Panc1 (cell line): Measurements from ENCODE around the gene NLRC5. TPM values are rescaled to one million over a fixed set of nuclear protein-coding genes. Genes with fewer than 3 reads are reported as not detected.

ENCODE experiments used
- ATAC-seq: fragments of 200-7000 bp; cut with Tn5 transposase; 2 replicates; pipeline ENCODE4 v1.9.1; 2020; ENCODE audit warnings: mild to moderate bottlenecking, moderate library complexity
- Bru-seq: library from RNA; stranded (reverse); fragments of 400-500 nt; gene quantifications from one replicate; lab custom pipeline; 2021; lab: Mats Ljungman, UMichigan
- BruChase-seq, 2 experiments: library from RNA; stranded (reverse); fragments of 400-500 nt; gene quantifications; one replicate each; lab custom pipeline; 2021; lab: Mats Ljungman, UMichigan
- BruUV-seq: library from RNA; stranded (reverse); fragments of 400-500 nt; replicated peaks from 2 replicates; lab custom pipeline; 2021; lab: Mats Ljungman, UMichigan
- CTCF ChIA-PET: fragments of 300-600 bp; sonication (Branson Sonifier 250); formaldehyde crosslinking; loops from one replicate; lab custom pipeline; 2022; ENCODE audit warnings: antibody characterized with exemption; lab: Charles Lee
- POLR2A ChIA-PET: fragments of 300-600 bp; sonication (Branson Sonifier 250); formaldehyde crosslinking; loops from one replicate; lab custom pipeline; 2022; ENCODE audit warnings: antibody characterized with exemption; lab: Charles Lee
- DNase-seq: peaks from one replicate; pipeline ENCODE4 v3.0.0-alpha.2; 2010; ENCODE audit warnings: low read depth, low spot score
- H3K27ac ChIP-seq: 2 replicates; pipeline ENCODE4 v1.5.1; 2011; ENCODE audit warnings: mild to moderate bottlenecking, low read length, inconsistent platforms
- H3K27me3 ChIP-seq: fragments of 200-500 bp; sonication (Bioruptor generic); 2 replicates; pipeline ENCODE4 v1.6.0; 2014; ENCODE audit warnings: low read length, inconsistent platforms; ENCODE audit not compliant: control insufficient read depth, insufficient read depth
- H3K36me3 ChIP-seq: fragments of 200-500 bp; sonication (Bioruptor generic); 2 replicates; pipeline ENCODE4 v1.5.1; 2014; ENCODE audit warnings: inconsistent platforms, mild to moderate bottlenecking, low read length, moderate library complexity; ENCODE audit not compliant: control insufficient read depth, insufficient read depth
- H3K4me1 ChIP-seq: 2 replicates; pipeline ENCODE4 v1.5.1; 2011; ENCODE audit warnings: inconsistent platforms, mild to moderate bottlenecking, low read length, moderate library complexity; ENCODE audit not compliant: control insufficient read depth, insufficient read depth
- H3K4me3 ChIP-seq, 2 experiments: 2 replicates each; pipeline ENCODE4 v1.5.1; 2011 to 2012; ENCODE audit warnings: low read depth in 2 of 2, low read length in 2 of 2, mild to moderate bottlenecking in 2 of 2, inconsistent platforms in 1 of 2, moderate library complexity in 1 of 2
- H3K9me3 ChIP-seq: fragments of 200-500 bp; sonication (Bioruptor generic); 2 replicates; pipeline ENCODE4 v1.5.1; 2014; ENCODE audit warnings: low read depth, mild to moderate bottlenecking, inconsistent platforms, low read length, moderate library complexity; ENCODE audit not compliant: control insufficient read depth, insufficient read depth
- CTCF ChIP-seq: fragments of 450-650 bp; IDR thresholded peaks from 2 replicates; pipeline ENCODE4 v1.5.1; 2017; ENCODE audit warnings: mild to moderate bottlenecking
- POLR2AphosphoS5 ChIP-seq: IDR thresholded peaks from 2 replicates; pipeline ENCODE4 v1.6.1; 2012; ENCODE audit warnings: mild to moderate bottlenecking, low read depth, low read length, moderate library complexity
- REST ChIP-seq, 2 experiments: IDR thresholded peaks; 2 replicates each; pipeline ENCODE4 v1.6.1; 2011 to 2012; ENCODE audit warnings: low read depth in 2 of 2, control low read depth in 1 of 2, low read length in 1 of 2, mild to moderate bottlenecking in 1 of 2, moderate library complexity in 1 of 2; ENCODE audit not compliant: insufficient read depth in 1 of 2
- SIN3A ChIP-seq: IDR thresholded peaks from 2 replicates; pipeline ENCODE4 v1.6.1; 2012; ENCODE audit warnings: low read depth, mild to moderate bottlenecking, low read length, moderate library complexity, borderline replicate concordance; ENCODE audit not compliant: insufficient read depth
- TCF7L2 ChIP-seq: IDR thresholded peaks from 2 replicates; pipeline ENCODE4 v1.6.1; 2011; ENCODE audit warnings: mild to moderate bottlenecking, low read depth, low read length, inconsistent platforms
- in situ Hi-C: cut with HindIII; loops from 2 replicates; pipeline ENCODE4 v1.10.0; 2016; ENCODE audit warnings: low sequenced_read_pairs, low pct_unique_long_range_greater_than_20kb
- intact Hi-C: fragments of 100-400 bp; cut with micrococcal nuclease; formaldehyde crosslinking; loops from one replicate; pipeline ENCODE4 v1.10.0; 2022; ENCODE audit not compliant: unreplicated experiment
- long read RNA-seq: library from polyadenylated mRNA; unstranded; transcript quantifications from one replicate; pipeline ENCODE4 v2.0.0, GENCODE V29; 2021; ENCODE audit not compliant: unreplicated experiment
- polyA plus RNA-seq: library from polyadenylated mRNA; unstranded; fragments of >200 nt; gene quantifications from one replicate; pipeline ENCODE4 v1.2.1, GENCODE V29; 2012; ENCODE audit warnings: missing spikeins; ENCODE audit not compliant: insufficient read length
- total RNA-seq: library from RNA; stranded (reverse); gene quantifications from one replicate; pipeline ENCODE4 v1.2.1, GENCODE V29; 2021; ENCODE audit not compliant: unreplicated experiment

NLRC5 gene
- total RNA-seq: 8.8 TPM
- 3.6 TPM for polyA plus RNA-seq
- percentile 39 among the genes with signal in this experiment for Bru-seq, nascent RNA
- percentile 42 among the genes with signal in this experiment for BruChase-seq, experiment 1, labeled RNA remaining after a 2-hour chase
- percentile 42 among the genes with signal in this experiment for BruChase-seq, experiment 2, labeled RNA remaining after a 6-hour chase
- long read RNA-seq, partial matches to known transcripts: 1 of 8 reads
- long read RNA-seq, other reads (novel, unspliced or antisense): 7 of 8 reads

- BruUV-seq: no TSS peak
- ATAC-seq (peak; percentile 93), DNase-seq (no peak)
- ChIA-PET CTCF (no interaction called here), POLR2A (interaction anchor here (0.5 to 0.6 kb wide), 2 partner anchors 41 to 284 kb away, joined by 3 read pairs; no protein-coding TSS in a partner anchor)
- Histone ChIP-seq H3K36me3 (no peaks in the 10 kb centered on the region), H3K4me1 (peaks cover 3% of the 10 kb centered on the region; the same call in 1 of the 2 replicates), H3K9me3 (no peaks in the 10 kb centered on the region), H3K4me3 (peak within 1 kb of the TSS; percentile 55 to 62), H3K27me3 (no peaks in the 10 kb centered on the region), H3K27ac (peak within 1 kb of the TSS; percentile 79)
- TF ChIP-seq REST (IDR thresholded peaks at IDR 0.05; ENCODE audit: insufficient read depth in 1 of 2, low read depth in 2 of 2, low read length in 1 of 2): no peak
- no peak for TF ChIP-seq TCF7L2
- TF ChIP-seq SIN3A: no peak
- TF ChIP-seq CTCF: no peak
- no peak for TF ChIP-seq POLR2AphosphoS5
- intact Hi-C loops (no loop called here), in situ Hi-C loops (no loop called here)
These were observed at the start of gene NLRC5 for GRCh38 chr16:56988948-56989945. TSS of gene NLRC5 (plus strand) at chr16:56989557. CDS start at chr16:57020713, 31,156 bp downstream.

- peaks cover 36% of the 10 kb centered on the region for H3K36me3 ChIP-seq
- no peaks in the 10 kb centered on the region for H3K9me3 ChIP-seq
- ATAC-seq: no peak
- no peaks in the 10 kb centered on the region; the same call in 1 of the 2 replicates for H3K4me1 ChIP-seq
- H3K27me3 ChIP-seq: no peaks in the 10 kb centered on the region
- CTCF ChIA-PET: no interaction called here
- intact Hi-C loops: loop anchor here (10.0 kb wide), 1 partner anchor 65 kb away; no protein-coding TSS in a partner anchor
- POLR2A ChIA-PET: no interaction called here
- no peak overlapping the region for H3K27ac ChIP-seq
- no peak overlapping the region for H3K4me3 ChIP-seq
- TF ChIP-seq SIN3A (no peak), POLR2AphosphoS5 (no peak), CTCF (no peak), TCF7L2 (no peak), REST (IDR thresholded peaks at IDR 0.05; ENCODE audit: insufficient read depth in 1 of 2, low read depth in 2 of 2, low read length in 1 of 2) (no peak)
- no peak for DNase-seq
- BruUV-seq: no TSS peak
- in situ Hi-C loops: no loop called here
These were observed 49.6 kb upstream of the NLRC5 start for GRCh38 chr16:56939801-56940200.
